ENCODE data around the gene GPR45. TPM values are rescaled to one million over a fixed set of nuclear protein-coding genes. Genes with fewer than 3 reads are reported as not detected.

GPR45 gene
- total RNA-seq, 1 donor from 2014 or later = not detected

DNA sequence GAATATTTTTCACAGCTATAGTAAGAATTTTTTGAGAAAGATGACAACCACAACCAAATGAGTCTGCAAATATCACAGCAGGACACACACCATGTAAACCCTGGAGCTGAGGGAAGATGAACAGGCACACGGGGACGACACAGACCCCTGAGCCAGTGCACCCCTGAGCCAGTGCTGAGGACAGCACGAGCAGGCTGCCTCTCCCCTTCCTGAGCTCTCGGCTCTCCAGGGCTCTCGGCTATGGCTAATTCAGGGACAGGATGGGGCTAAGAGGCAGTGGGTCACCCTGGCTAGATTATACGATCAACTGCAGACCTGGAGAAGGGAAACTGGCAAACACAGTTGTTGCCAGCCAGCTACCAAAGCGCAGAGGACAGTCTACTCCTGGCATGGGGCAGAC is 46.6 kb downstream of the GPR45 start:
- Mint-ChIP-seq H3K27me3 (ENCODE audit: low read depth) (no peaks in the 10 kb centered on the region), H3K36me3 (ENCODE audit: low read depth) (peaks cover 13% of the 10 kb centered on the region), H3K4me1 (peaks cover 7% of the 10 kb centered on the region), H3K27ac (ENCODE audit: unreplicated experiment) (no peak overlapping the region), H3K9me3 (no peaks in the 10 kb centered on the region), H3K4me3 (no peak overlapping the region)
- TF ChIP-seq, protein P1, sequence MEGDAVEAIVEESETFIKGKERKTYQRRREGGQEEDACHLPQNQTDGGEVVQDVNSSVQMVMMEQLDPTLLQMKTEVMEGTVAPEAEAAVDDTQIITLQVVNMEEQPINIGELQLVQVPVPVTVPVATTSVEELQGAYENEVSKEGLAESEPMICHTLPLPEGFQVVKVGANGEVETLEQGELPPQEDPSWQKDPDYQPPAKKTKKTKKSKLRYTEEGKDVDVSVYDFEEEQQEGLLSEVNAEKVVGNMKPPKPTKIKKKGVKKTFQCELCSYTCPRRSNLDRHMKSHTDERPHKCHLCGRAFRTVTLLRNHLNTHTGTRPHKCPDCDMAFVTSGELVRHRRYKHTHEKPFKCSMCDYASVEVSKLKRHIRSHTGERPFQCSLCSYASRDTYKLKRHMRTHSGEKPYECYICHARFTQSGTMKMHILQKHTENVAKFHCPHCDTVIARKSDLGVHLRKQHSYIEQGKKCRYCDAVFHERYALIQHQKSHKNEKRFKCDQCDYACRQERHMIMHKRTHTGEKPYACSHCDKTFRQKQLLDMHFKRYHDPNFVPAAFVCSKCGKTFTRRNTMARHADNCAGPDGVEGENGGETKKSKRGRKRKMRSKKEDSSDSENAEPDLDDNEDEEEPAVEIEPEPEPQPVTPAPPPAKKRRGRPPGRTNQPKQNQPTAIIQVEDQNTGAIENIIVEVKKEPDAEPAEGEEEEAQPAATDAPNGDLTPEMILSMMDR (conservative IDR thresholded peaks at IDR 0.05) = no peak
- DNase-seq (ENCODE audit: low read depth, low spot score) = no peak

DNA sequence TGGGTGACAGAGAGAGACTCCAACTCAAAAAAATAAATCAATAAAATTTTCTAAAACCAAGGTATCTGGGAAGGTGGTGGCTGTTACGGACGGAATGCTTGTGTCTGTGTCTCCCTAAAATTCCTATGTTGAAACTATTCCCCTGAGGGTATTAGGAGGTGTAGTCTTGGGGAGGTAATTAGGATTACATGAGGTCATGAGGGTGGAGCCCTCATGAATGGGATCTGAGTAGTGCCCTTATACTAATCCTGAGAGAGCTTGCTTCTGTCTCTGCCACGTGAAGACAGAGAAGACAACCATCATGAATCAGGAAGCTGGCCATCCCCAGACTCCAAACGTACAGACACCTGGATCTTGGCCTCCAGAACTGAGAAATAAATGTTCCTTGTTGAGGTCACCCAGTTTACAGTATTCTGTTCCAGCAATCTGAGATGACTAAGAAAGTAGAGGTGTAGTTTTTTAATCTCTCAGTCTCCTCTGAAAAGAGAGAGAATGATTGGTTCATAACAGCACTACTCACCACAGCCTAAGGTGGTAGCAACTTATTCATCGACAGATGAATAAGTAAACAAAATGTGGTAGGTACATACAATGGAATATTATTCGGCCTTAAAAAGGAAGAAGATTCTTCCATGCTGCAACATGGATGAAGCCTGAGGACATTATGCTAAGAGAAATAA is 49.6 kb downstream of the GPR45 start:
- peaks cover 24% of the 10 kb centered on the region for H3K4me1 Mint-ChIP-seq
- H3K9me3 Mint-ChIP-seq = no peaks in the 10 kb centered on the region
- no peaks in the 10 kb centered on the region for H3K27me3 Mint-ChIP-seq (ENCODE audit: low read depth)
- TF ChIP-seq, protein P1 (conservative IDR thresholded peaks at IDR 0.05) = no peak
- H3K4me3 Mint-ChIP-seq = no peak overlapping the region
- H3K36me3 Mint-ChIP-seq (ENCODE audit: low read depth) = peaks cover 13% of the 10 kb centered on the region
- no peak for DNase-seq (ENCODE audit: low read depth, low spot score)
- H3K27ac Mint-ChIP-seq (ENCODE audit: unreplicated experiment) = no peak overlapping the region

DNA sequence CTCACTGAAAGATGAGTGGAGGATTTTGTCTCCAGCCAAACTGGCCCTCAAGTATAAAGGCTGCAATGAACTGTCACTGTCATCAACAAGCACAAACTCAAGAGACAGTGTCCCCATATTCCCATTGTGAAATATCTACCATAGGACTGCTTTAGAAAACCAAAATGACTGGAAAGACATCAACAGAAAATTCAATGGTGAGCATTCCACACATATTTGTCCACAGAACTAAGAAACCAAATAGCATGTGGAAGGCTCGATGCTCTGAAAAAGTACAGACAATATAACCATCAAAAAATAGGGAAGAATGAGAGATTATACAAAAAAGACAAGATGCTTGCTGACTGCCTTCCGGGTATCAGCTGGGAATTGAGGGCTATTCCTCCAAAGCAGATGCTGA is 50.4 kb downstream of the GPR45 start:
- Mint-ChIP-seq H3K4me1 (peaks cover 24% of the 10 kb centered on the region), H3K4me3 (no peak overlapping the region), H3K36me3 (ENCODE audit: low read depth) (peaks cover 13% of the 10 kb centered on the region), H3K27ac (ENCODE audit: unreplicated experiment) (no peak overlapping the region), H3K9me3 (no peaks in the 10 kb centered on the region), H3K27me3 (ENCODE audit: low read depth) (no peaks in the 10 kb centered on the region)
- DNase-seq (ENCODE audit: low read depth, low spot score) = no peak
- TF ChIP-seq, protein P1 (conservative IDR thresholded peaks at IDR 0.05) = no peak

Other genes with a start within 250 kb of the GPR45 start
- 42.5 and 45.2 TPM in 2 replicates for gene MRPS9, start 203.7 kb upstream of the GPR45 start, total RNA-seq
- gene TGFBRAP1, start 88.0 kb downstream of the GPR45 start, total RNA-seq = 19.6 and 23.8 TPM in 2 replicates
- gene C2orf49, start 95.8 kb downstream of the GPR45 start, total RNA-seq = 19.9 and 20.0 TPM in 2 replicates
- 3.8 and 4.8 TPM in 2 replicates for gene FHL2, start 157.3 kb downstream of the GPR45 start, total RNA-seq

Data from neural crest cell (in vitro differentiated cells).